ENCODE data around the gene FBXL15. TPM values are rescaled to one million over a fixed set of nuclear protein-coding genes. Genes with fewer than 3 reads are reported as not detected.

FBXL15 gene
- total and polyA plus RNA-seq, 9 of the 15 experiments (the other 6 are each of a cell fraction or from before 2014, with no cell fraction given), result 0.08 to 25.9 (median 3.5) TPM

DNA sequence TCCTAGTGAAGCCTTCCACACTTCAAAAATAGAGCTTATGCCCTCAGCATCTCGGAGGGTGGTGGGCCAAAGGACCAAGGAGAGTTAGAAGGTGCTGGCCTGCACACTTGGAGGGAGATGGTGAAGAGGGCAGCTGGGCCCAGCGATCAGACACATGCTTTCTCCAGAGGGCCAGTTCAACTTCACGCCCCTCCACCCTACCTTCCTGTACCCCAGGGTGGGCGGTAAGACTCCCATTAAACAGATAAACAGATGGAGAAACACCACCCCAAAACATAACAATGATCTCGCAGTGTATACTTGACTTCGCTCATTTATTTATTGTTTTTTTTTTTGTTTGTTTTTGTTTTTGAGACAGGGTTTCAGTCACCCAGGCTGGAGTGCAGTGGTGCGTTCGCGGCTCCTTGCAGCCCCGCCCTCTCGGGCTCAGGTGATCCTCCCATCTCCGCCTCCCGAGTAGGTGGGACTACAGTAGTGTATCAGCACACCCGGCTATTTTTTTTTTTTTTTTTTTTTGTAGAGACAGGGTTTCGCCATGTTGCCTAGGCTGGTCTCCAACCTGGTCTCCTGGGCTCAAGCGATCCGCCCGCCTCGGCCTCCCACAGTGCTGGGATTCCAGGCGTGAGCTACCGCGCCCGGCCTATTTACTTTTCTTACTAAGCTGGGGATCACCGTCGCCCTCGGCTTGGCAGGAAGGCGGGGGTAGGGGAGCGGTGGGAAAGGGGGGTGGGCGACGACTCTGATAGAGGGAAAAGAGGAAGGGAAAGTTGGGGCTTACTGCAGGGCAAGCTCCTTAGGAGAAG is 28.9 kb downstream of the FBXL15 start (continued):
- TF ChIP-seq ATF6 (CRISPR knock-in tag; IDR thresholded peaks at IDR 0.05) (no peak), U2AF2 (optimal IDR thresholded peaks at IDR 0.05; ENCODE audit: low read depth, low read length) (no peak), POLR2H (tag; IDR thresholded peaks at IDR 0.05; ENCODE audit: low read depth) (0 out of 2 replicates have a peak, but pooled peaks have one; percentile 9), HDGF (IDR thresholded peaks at IDR 0.05) (no peak), ZC3H4 (CRISPR knock-in tag; IDR thresholded peaks at IDR 0.05; ENCODE audit: borderline replicate concordance) (no peak), ZNF217 (CRISPR knock-in tag; IDR thresholded peaks at IDR 0.05) (no peak), MEF2A (IDR thresholded peaks at IDR 0.05; ENCODE audit: control insufficient read depth, low read depth, low read length) (no peak), ZNF583 (CRISPR knock-in tag; IDR thresholded peaks at IDR 0.05) (no peak), ZSCAN29 (IDR thresholded peaks at IDR 0.05) (no peak), NRF1 (conservative IDR thresholded peaks at IDR 0.05 in 1 of 2, IDR thresholded peaks at IDR 0.05 in 1 of 2) (no peak), SRSF7 (optimal IDR thresholded peaks at IDR 0.05; ENCODE audit: low read depth, low read length) (no peak), GABPB1 (CRISPR knock-in tag; IDR thresholded peaks at IDR 0.05) (no peak)
- TF ChIP-seq, protein P1, sequence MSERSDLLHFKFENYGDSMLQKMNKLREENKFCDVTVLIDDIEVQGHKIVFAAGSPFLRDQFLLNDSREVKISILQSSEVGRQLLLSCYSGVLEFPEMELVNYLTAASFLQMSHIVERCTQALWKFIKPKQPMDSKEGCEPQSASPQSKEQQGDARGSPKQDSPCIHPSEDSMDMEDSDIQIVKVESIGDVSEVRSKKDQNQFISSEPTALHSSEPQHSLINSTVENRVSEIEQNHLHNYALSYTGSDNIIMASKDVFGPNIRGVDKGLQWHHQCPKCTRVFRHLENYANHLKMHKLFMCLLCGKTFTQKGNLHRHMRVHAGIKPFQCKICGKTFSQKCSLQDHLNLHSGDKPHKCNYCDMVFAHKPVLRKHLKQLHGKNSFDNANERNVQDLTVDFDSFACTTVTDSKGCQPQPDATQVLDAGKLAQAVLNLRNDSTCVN (CRISPR knock-in tag; IDR thresholded peaks at IDR 0.05), result no peak
- TF ChIP-seq, protein P2, sequence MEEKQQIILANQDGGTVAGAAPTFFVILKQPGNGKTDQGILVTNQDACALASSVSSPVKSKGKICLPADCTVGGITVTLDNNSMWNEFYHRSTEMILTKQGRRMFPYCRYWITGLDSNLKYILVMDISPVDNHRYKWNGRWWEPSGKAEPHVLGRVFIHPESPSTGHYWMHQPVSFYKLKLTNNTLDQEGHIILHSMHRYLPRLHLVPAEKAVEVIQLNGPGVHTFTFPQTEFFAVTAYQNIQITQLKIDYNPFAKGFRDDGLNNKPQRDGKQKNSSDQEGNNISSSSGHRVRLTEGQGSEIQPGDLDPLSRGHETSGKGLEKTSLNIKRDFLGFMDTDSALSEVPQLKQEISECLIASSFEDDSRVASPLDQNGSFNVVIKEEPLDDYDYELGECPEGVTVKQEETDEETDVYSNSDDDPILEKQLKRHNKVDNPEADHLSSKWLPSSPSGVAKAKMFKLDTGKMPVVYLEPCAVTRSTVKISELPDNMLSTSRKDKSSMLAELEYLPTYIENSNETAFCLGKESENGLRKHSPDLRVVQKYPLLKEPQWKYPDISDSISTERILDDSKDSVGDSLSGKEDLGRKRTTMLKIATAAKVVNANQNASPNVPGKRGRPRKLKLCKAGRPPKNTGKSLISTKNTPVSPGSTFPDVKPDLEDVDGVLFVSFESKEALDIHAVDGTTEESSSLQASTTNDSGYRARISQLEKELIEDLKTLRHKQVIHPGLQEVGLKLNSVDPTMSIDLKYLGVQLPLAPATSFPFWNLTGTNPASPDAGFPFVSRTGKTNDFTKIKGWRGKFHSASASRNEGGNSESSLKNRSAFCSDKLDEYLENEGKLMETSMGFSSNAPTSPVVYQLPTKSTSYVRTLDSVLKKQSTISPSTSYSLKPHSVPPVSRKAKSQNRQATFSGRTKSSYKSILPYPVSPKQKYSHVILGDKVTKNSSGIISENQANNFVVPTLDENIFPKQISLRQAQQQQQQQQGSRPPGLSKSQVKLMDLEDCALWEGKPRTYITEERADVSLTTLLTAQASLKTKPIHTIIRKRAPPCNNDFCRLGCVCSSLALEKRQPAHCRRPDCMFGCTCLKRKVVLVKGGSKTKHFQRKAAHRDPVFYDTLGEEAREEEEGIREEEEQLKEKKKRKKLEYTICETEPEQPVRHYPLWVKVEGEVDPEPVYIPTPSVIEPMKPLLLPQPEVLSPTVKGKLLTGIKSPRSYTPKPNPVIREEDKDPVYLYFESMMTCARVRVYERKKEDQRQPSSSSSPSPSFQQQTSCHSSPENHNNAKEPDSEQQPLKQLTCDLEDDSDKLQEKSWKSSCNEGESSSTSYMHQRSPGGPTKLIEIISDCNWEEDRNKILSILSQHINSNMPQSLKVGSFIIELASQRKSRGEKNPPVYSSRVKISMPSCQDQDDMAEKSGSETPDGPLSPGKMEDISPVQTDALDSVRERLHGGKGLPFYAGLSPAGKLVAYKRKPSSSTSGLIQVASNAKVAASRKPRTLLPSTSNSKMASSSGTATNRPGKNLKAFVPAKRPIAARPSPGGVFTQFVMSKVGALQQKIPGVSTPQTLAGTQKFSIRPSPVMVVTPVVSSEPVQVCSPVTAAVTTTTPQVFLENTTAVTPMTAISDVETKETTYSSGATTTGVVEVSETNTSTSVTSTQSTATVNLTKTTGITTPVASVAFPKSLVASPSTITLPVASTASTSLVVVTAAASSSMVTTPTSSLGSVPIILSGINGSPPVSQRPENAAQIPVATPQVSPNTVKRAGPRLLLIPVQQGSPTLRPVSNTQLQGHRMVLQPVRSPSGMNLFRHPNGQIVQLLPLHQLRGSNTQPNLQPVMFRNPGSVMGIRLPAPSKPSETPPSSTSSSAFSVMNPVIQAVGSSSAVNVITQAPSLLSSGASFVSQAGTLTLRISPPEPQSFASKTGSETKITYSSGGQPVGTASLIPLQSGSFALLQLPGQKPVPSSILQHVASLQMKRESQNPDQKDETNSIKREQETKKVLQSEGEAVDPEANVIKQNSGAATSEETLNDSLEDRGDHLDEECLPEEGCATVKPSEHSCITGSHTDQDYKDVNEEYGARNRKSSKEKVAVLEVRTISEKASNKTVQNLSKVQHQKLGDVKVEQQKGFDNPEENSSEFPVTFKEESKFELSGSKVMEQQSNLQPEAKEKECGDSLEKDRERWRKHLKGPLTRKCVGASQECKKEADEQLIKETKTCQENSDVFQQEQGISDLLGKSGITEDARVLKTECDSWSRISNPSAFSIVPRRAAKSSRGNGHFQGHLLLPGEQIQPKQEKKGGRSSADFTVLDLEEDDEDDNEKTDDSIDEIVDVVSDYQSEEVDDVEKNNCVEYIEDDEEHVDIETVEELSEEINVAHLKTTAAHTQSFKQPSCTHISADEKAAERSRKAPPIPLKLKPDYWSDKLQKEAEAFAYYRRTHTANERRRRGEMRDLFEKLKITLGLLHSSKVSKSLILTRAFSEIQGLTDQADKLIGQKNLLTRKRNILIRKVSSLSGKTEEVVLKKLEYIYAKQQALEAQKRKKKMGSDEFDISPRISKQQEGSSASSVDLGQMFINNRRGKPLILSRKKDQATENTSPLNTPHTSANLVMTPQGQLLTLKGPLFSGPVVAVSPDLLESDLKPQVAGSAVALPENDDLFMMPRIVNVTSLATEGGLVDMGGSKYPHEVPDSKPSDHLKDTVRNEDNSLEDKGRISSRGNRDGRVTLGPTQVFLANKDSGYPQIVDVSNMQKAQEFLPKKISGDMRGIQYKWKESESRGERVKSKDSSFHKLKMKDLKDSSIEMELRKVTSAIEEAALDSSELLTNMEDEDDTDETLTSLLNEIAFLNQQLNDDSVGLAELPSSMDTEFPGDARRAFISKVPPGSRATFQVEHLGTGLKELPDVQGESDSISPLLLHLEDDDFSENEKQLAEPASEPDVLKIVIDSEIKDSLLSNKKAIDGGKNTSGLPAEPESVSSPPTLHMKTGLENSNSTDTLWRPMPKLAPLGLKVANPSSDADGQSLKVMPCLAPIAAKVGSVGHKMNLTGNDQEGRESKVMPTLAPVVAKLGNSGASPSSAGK (IDR thresholded peaks at IDR 0.05), result peak; percentile 11; the same call in 1 of the 2 replicates
